DMS114 treated with DMSO at 0.1 percent for 48 hours (cell line): ENCODE data around the gene LHX2.

Experiments used
- DNase-seq: peaks from one replicate; lab custom pipeline; 2025; ENCODE audit not compliant: unreplicated experiment; lab: John Stamatoyannopoulos, UW

The LHX2 gene

GRCh38 chr9:124052401-124052800 lies 40.8 kb downstream of the LHX2 start:
- DNase-seq, result no peak

GRCh38 chr9:124054582-124055227 lies 43.1 kb downstream of the LHX2 start:
- no peak for DNase-seq

- no peak for DNase-seq
These were observed 49.5 kb downstream of the LHX2 start for GRCh38 chr9:124060844-124061605.

- DNase-seq, result no peak
These were observed 50.6 kb downstream of the LHX2 start for GRCh38 chr9:124062172-124062571.

GRCh38 chr9:124066783-124067577 lies 55.4 kb downstream of the LHX2 start:
- DNase-seq, result no peak

- no peak for DNase-seq
These were observed 56.7 kb downstream of the LHX2 start for GRCh38 chr9:124068251-124068650.

- no peak for DNase-seq
These were observed 63.2 kb downstream of the LHX2 start for GRCh38 chr9:124074746-124075145.

GRCh38 chr9:124075761-124076160 lies 64.2 kb downstream of the LHX2 start:
- DNase-seq, result no peak

- DNase-seq, result no peak
These were observed 66.5 kb downstream of the LHX2 start for GRCh38 chr9:124077915-124078572.

GRCh38 chr9:124078641-124079040 lies 67.1 kb downstream of the LHX2 start:
- no peak for DNase-seq

GRCh38 chr9:124079176-124079925 lies 67.8 kb downstream of the LHX2 start:
- no peak for DNase-seq

- DNase-seq, result no peak
These were observed 71.1 kb downstream of the LHX2 start for GRCh38 chr9:124082622-124083021.
